Frontal cortex (tissue), 4 donors: ENCODE data around the gene KLC3. TPM values are rescaled to one million over a fixed set of nuclear protein-coding genes. Genes with fewer than 3 reads are reported as not detected.

Experiments
- DNase-seq, 2 donors: peaks; one replicate each; pipeline ENCODE4 v3.0.0; 2012; ENCODE audit warnings: low spot score in 2 of 2
- FAIRE-seq: peaks from 2 replicates; lab custom pipeline; 2012; peaks lifted over from hg19 to GRCh38; lab: Jason Lieb, UNC
- total RNA-seq: library from RNA; depleted of rRNA; stranded (reverse); fragments of >200 nt; gene quantifications from one replicate; pipeline ENCODE4 v1.2.3, GENCODE V29; 2014
- donor health status: control.
- donor health status: control.
- donor health status: control.

Gene KLC3
- total RNA-seq, 1 donor from 2014 or later: 0.41 TPM

DNA sequence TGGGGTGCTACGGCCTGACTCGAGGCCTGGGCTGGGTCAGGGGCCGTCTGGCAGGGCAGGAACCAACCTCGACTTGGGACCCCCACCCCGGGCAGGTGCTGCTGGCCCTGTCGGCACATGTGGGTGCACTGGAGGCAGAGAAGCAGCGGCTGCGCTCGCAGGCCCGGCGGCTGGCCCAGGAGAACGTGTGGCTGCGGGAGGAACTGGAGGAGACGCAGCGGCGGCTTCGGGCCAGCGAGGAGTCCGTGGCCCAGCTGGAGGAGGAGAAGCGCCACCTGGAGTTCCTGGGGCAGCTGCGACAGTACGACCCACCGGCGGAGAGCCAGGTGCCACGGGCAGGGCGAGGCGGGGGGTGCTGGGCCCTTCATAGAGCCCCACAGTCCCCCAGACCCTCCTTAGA lies 5.9 kb downstream of the KLC3 start:
- FAIRE-seq: no peak
- no peak for DNase-seq

GRCh38 chr19:45347570-45348366 lies 7.2 kb downstream of the KLC3 start:
- FAIRE-seq (no peak), DNase-seq (no peak)

- DNase-seq (no peak), FAIRE-seq (no peak)
These were observed 8.0 kb downstream of the KLC3 start for GRCh38 chr19:45348367-45349125.

GRCh38 chr19:45349126-45349415 lies 8.5 kb downstream of the KLC3 start:
- DNase-seq (no peak), FAIRE-seq (no peak)

- no peak for DNase-seq
- no peak for FAIRE-seq
These were observed 8.9 kb downstream of the KLC3 start for GRCh38 chr19:45349430-45349941.

DNA sequence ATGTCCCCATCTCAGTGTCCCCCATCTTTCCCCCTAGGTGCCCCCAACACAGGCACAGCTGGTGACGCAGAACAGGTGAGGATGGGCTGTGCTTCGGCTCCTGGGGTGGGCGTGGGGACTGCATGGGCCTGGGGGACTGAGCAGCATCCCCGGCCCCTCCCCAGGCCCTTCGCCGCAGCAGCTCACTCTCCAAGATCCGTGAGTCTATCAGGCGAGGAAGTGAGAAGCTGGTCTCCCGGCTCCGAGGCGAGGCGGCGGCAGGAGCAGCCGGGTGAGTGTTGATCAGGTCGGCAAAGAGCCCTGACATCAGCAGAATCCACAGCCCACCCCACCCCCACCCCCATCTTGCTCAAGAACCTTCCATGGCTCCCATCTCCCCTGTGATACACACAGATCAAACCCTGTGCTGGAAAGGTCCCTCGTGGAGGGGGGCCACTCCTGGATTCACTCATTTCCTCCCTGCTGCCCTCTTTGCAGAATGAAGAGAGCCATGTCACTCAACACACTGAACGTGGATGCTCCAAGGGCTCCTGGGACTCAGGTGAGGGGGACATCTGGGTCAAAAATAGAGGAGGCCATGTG lies 10.0 kb downstream of the KLC3 start:
- FAIRE-seq (no peak), DNase-seq (no peak)

DNA sequence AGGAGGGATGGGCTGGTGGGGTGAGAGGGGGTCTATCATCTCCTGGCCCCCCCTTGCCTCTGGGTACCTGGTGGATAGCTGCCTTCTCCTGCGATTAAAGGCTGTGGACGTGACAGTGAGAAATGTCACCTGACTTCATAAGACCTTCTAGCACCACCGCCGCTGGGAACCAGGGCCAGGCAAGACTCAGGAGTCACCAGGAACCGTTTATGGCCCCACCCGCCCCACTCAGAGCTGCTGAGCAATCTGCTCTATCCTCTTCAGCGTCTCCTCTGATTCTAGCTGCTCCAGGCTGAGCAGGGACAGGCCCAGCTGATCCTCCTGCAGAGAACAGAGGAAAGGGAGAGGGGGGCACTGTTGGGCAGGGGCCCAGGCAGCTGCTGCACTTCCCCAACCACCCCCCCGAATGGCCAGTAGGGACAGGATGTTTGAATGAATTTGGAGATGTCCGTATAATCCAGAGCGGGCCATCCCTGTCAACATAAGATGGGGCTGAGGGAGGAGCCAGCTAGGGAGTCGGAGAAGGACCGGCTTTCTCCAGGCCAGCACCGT lies 10.9 kb downstream of the KLC3 start:
- no peak for FAIRE-seq

DNA sequence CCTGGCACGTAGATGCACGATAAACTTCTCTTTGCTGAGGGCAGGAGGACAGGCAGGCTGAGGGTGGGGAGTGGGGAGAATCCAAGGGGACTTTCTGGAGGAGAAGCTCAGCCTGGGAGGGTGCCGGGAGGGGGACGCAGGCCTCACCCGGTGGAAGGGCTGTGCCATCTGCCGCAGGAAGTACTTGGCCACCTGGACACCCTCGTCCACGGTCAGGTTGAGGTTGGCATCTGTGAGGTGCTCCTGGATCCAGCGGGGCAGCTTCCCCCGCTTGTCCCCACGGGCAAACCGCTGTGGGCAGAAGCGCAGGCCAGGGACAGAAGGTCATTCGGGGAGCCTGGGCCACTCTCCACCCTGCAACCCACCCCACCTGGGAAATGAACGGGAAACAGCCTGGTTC lies 11.5 kb downstream of the KLC3 start:
- DNase-seq (no peak), FAIRE-seq (no peak)

More for the DNA sequence above, 10.9 kb downstream of the KLC3 start:
- DNase-seq: no peak

- no peak for FAIRE-seq
These were observed 11.9 kb downstream of the KLC3 start for GRCh38 chr19:45352471-45352870.

DNA sequence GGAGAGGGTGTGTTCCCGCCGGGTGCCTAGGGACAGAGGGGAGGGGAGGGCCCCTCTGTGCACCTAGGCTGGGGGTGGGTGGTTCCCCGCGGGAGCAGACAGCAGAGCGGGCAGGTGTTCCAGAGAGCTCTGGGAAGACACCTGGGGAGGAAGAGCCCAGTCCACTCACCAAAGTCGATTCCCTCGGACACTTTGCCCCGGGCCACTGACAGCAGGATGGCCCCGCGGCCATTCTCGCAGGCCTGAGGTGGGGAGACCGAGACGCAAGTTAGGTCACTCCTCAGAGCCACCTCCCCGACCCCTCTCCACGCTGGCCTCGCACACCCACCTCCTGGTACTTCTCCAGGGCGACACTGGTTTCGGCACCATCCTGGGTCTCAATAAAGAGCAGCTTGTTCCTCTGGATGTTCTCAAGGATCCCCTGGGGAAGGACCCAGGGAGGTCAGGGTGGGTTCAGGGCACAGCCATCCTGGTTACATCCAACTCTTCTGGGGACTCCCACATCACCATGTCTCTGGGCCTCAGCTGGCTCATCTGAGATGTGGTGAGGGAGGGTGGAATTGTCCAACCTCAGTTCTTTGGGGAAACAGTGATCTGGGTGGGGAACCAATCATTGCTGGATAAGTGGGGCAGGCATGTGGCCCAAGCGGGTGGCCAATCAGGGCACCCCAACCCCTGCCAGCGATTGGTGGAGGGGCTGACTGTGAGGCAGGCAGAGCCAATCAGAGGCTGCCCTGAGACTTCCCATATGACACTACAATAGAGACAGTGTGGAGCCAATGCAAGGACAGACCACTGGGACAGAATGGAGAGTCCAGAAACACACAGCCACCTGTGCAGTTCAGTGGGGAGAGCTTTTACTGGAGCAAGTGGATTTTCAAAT lies 12.6 kb downstream of the KLC3 start:
- FAIRE-seq (no peak), DNase-seq (no peak)

More at GRCh38 chr19:45352471-45352870, 11.9 kb downstream of the KLC3 start:
- no peak for DNase-seq

DNA sequence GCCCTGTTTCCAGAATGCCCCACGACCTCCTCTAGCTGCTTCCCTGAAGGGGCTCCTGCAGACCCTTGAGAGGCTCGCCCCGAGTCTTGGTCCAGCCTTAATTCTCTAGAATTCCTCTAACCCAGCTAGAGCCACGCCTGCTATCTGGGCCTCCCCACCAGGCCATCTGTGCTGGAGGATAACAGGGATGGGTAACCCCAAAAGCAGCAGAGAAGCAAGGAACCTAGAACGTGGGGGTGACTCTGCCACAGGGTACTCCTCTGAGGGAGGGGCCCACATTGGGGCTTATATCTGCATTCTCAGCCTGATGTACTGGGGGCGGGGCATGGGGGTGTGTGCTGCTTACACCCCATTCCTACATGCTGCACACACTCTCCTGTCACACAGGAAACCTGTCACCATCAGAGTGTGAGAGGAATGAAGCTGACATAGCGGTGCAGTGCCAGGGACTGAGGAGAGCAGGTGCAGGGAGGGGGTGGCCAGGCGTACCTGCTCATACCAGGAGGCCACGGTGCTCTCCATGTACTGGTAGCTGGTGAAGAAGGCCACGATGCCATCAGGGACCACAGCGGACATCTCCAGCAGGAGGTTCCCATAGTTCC lies 13.8 kb downstream of the KLC3 start:
- FAIRE-seq: no peak

DNA sequence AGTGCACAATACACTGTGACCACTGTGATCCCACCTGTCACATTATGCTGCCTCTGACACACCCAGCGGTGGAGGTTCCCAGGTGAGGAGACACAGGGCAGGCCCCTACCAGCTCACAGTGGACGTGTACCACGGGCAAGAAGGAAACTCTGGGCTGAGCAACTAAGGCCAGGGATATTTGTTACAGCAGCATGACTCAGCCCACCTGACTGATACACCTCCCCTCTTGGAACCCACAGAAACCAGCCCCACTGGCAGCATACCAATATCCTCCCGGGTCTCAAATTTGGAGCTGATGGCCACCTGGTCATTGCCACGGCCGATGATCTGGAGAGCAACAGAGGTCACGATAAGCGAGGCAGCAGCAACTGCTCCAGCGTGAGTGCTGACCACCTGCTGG lies 14.9 kb downstream of the KLC3 start:
- DNase-seq (no peak), FAIRE-seq (no peak)

More for the DNA sequence above, 13.8 kb downstream of the KLC3 start:
- DNase-seq: no peak

- DNase-seq (no peak), FAIRE-seq (no peak)
These were observed 15.4 kb downstream of the KLC3 start for GRCh38 chr19:45355910-45356309.

DNA sequence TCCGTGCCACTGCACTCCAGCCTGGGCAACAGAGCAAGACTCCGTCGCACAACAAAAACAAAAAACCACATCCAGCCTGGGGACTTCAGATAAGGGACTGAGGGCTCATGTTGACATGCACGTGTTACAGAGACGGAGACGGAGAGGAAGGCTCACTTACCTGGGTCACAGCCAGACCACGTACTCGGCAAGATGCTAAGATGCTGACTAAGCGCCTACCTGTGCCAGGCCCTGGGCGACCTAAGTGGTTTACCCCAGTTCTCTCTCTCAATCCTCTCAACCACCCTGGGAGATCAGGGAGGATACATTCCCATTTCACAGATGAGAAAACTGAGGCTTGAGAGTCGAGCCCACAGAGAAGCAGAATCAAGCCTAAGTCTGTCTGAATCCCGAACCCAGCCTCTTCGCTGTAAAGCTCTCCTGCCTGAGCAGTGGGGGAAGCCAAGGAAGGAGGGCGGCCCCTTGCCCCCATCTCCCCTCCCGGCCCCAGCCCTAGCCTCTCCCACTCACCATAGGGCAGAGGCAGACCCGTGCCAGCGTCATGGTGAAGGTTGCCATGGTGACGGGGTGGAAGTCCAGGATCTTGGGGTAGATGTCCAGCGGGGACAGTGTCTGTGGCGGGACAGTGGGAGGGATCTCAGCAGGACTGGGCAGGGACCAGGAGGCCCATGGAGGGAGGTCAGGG lies 16.4 kb downstream of the KLC3 start:
- FAIRE-seq (no peak), DNase-seq (no peak)

- no peak for FAIRE-seq
- no peak for DNase-seq
These were observed 16.9 kb downstream of the KLC3 start for GRCh38 chr19:45357445-45357783.

- DNase-seq (no peak), FAIRE-seq (no peak)
These were observed 17.8 kb downstream of the KLC3 start for GRCh38 chr19:45358213-45358792.

- DNase-seq (no peak), FAIRE-seq (no peak)
These were observed 21.1 kb downstream of the KLC3 start for GRCh38 chr19:45361608-45362007.

GRCh38 chr19:45362291-45362690 lies 21.7 kb downstream of the KLC3 start:
- FAIRE-seq (no peak), DNase-seq (no peak)
